Measurements from ENCODE around the gene DOCK1.

Gene DOCK1

DNA sequence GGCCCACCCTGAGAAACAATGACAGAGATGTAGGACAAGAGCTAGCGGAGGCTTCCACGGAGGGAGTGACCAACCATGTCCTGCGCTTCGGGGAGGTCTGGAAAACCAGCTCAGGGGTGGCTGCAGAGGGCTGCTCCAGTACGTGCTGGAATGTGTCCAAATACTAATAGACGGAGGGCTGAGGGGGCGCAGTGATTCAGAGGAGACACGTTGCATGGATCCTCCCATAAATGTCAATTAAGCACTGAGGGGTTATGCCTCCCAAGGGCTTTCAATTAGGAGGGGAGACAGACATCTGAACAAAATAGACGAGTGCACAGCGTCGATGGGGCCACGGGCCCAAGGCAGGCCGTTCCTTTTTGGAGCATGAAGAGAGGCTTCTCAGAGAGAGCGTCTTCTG is 592.9 kb downstream of the DOCK1 start:
- no peak for DNase-seq

- DNase-seq, result no peak
Observed at GRCh38 chr10:127500127-127500526, 594.9 kb downstream of the DOCK1 start.
